Measurements from ENCODE around the gene CORO2B. TPM values are rescaled to one million over a fixed set of nuclear protein-coding genes. Genes with fewer than 3 reads are reported as not detected.

CORO2B gene
- polyA plus RNA-seq, 3 donors, result 0.03 TPM; not detected in 2

- 92% methylated on average over 2 of the region's 5 CpGs for WGBS (ENCODE audit: insufficient coverage)
- no peak overlapping the region for H3K9ac ChIP-seq (ENCODE audit: insufficient read depth, low read length, poor library complexity, severe bottlenecking)
- H3K27me3 ChIP-seq (ENCODE audit: control insufficient read depth in 2 of 2, insufficient read depth in 2 of 2, low read length in 2 of 2), result no peaks in the 10 kb centered on the region
- no peak overlapping the region for H2AFZ ChIP-seq (ENCODE audit: insufficient read depth, low read depth, low read length, poor library complexity, severe bottlenecking)
- no peaks in the 10 kb centered on the region for H4K20me1 ChIP-seq (ENCODE audit: insufficient read depth, low read length)
- Mint-ChIP-seq H3K4me1 (peaks cover 10% of the 10 kb centered on the region), H3K27me3 (ENCODE audit: low read depth in 3 of 3) (peaks cover 2 to 3% (median 2%) of the 10 kb centered on the region in 3 donors), H3K4me3 (no peak overlapping the region), H3K9me3 (no peaks in the 10 kb centered on the region), H3K36me3 (no peaks in the 10 kb centered on the region), H3K27ac (no peak overlapping the region)
- no peaks in the 10 kb centered on the region for H3K9me3 ChIP-seq (replicated peaks in 1 of 2; ENCODE audit: control insufficient read depth in 1 of 2, insufficient read depth in 1 of 2, low read length in 2 of 2)
- no peaks in the 10 kb centered on the region for H3K79me2 ChIP-seq (ENCODE audit: insufficient read depth, low read length)
- H3K4me2 ChIP-seq (replicated peaks; ENCODE audit: extremely low read depth, low read length, poor library complexity, severe bottlenecking), result no peak overlapping the region
- H3K27ac ChIP-seq (ENCODE audit: low read depth in 1 of 2, low read length in 2 of 2), result no peak overlapping the region
- DNase-seq, result no peak
- H3K36me3 ChIP-seq (replicated peaks in 1 of 2; ENCODE audit: control insufficient read depth in 1 of 2, insufficient read depth in 2 of 2, low read length in 2 of 2), result no peaks in the 10 kb centered on the region
- peaks cover 4 to 7% of the 10 kb centered on the region in 2 donors for H3K4me1 ChIP-seq (ENCODE audit: control insufficient read depth in 1 of 2, insufficient read depth in 2 of 2, low read length in 2 of 2)
- TF ChIP-seq CTCF (IDR thresholded peaks at IDR 0.05), result no peak
- H3K4me3 ChIP-seq (replicated peaks in 1 of 3; ENCODE audit: low read depth in 2 of 3, low read length in 3 of 3), result no peak overlapping the region
- intact Hi-C loops (cut with micrococcal nuclease), result no loop called here
Observed at GRCh38 chr15:68707386-68707785, 128.6 kb downstream of the CORO2B start.

DNA sequence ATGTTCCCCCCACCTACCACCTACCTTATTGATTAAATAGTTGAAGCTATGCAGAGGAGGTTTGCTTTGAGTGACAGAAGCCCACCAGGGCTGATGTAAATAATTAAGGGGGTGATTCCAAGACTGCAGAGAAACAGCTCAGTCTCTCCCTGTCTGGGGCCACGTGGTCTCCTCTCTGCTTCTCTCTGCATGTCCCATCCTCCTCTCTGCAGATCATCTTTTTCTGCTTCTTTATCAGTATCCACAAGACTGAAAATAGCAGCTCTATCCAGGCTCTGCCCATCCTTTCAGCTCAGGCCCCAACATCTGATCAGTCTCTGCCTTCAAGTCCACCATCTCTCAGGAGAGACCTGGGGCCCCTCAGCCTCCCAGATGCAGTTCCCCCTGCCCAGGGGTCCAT is 131.1 kb downstream of the CORO2B start:
- H3K79me2 ChIP-seq (ENCODE audit: insufficient read depth, low read length), result no peaks in the 10 kb centered on the region
- no peaks in the 10 kb centered on the region for H3K36me3 ChIP-seq (replicated peaks in 1 of 2; ENCODE audit: control insufficient read depth in 1 of 2, insufficient read depth in 2 of 2, low read length in 2 of 2)
- no peak overlapping the region for H3K4me3 ChIP-seq (replicated peaks in 1 of 3; ENCODE audit: low read depth in 2 of 3, low read length in 3 of 3)
- H3K27ac Mint-ChIP-seq, result no peak overlapping the region
- no peaks in the 10 kb centered on the region for H3K36me3 Mint-ChIP-seq
- H3K4me2 ChIP-seq (replicated peaks; ENCODE audit: extremely low read depth, low read length, poor library complexity, severe bottlenecking), result no peak overlapping the region
- H3K9ac ChIP-seq (ENCODE audit: insufficient read depth, low read length, poor library complexity, severe bottlenecking), result no peak overlapping the region
- H3K4me3 Mint-ChIP-seq, result no peak overlapping the region
- H3K27me3 ChIP-seq (ENCODE audit: control insufficient read depth in 2 of 2, insufficient read depth in 2 of 2, low read length in 2 of 2), result no peaks in the 10 kb centered on the region
- peaks cover 4% of the 10 kb centered on the region for H3K4me1 Mint-ChIP-seq
- TF ChIP-seq CTCF (IDR thresholded peaks at IDR 0.05), result no peak
- peaks cover 2 to 3% (median 2%) of the 10 kb centered on the region in 3 donors for H3K27me3 Mint-ChIP-seq (ENCODE audit: low read depth in 3 of 3)
- intact Hi-C loops (cut with micrococcal nuclease), result no loop called here
- no peaks in the 10 kb centered on the region for H4K20me1 ChIP-seq (ENCODE audit: insufficient read depth, low read length)
- peaks cover under 1 to 1% of the 10 kb centered on the region in 2 donors for H3K4me1 ChIP-seq (ENCODE audit: control insufficient read depth in 1 of 2, insufficient read depth in 2 of 2, low read length in 2 of 2)
- no peak overlapping the region for H2AFZ ChIP-seq (ENCODE audit: insufficient read depth, low read depth, low read length, poor library complexity, severe bottlenecking)
- no peaks in the 10 kb centered on the region for H3K9me3 ChIP-seq (replicated peaks in 1 of 2; ENCODE audit: control insufficient read depth in 1 of 2, insufficient read depth in 1 of 2, low read length in 2 of 2)
- DNase-seq, result no peak
- no peaks in the 10 kb centered on the region for H3K9me3 Mint-ChIP-seq
- no peak overlapping the region for H3K27ac ChIP-seq (ENCODE audit: low read depth in 1 of 2, low read length in 2 of 2)
- WGBS (ENCODE audit: insufficient coverage), result 67% methylated on average over 1 of the region's 1 CpG

All from CD14-positive monocyte (primary cell).